NCI-H82 (cell line): Measurements from ENCODE around the gene EHBP1.

Experiments used
- DNase-seq: peaks from one replicate; lab custom pipeline; 2025; lab: John Stamatoyannopoulos, UW

The EHBP1 gene

GRCh38 chr2:63051795-63052333 is 346.4 kb downstream of the EHBP1 start:
- no peak for DNase-seq

- DNase-seq, result no peak
Observed at GRCh38 chr2:63052411-63053080, 347.0 kb downstream of the EHBP1 start.

- DNase-seq, result no peak
Observed at GRCh38 chr2:63053081-63053888, 347.8 kb downstream of the EHBP1 start.

- DNase-seq, result no peak
Observed at GRCh38 chr2:63053889-63054602, 348.5 kb downstream of the EHBP1 start.

GRCh38 chr2:63054841-63055225 is 349.3 kb downstream of the EHBP1 start:
- no peak for DNase-seq

- DNase-seq, result no peak
Observed at GRCh38 chr2:63055226-63056106, 350.0 kb downstream of the EHBP1 start.

- DNase-seq, result no peak
Observed at GRCh38 chr2:63056107-63057050, 350.9 kb downstream of the EHBP1 start.

- no peak for DNase-seq
Observed at GRCh38 chr2:63057249-63058143, 352.0 kb downstream of the EHBP1 start.

- DNase-seq, result no peak
Observed at GRCh38 chr2:63058144-63058920, 352.8 kb downstream of the EHBP1 start.

- no peak for DNase-seq
Observed at GRCh38 chr2:63058921-63059792, 353.6 kb downstream of the EHBP1 start.

- no peak for DNase-seq
Observed at GRCh38 chr2:63059793-63060471, 354.4 kb downstream of the EHBP1 start.

GRCh38 chr2:63060472-63060991 is 355.0 kb downstream of the EHBP1 start:
- no peak for DNase-seq

- peak; percentile 96 for DNase-seq
Observed at GRCh38 chr2:63064197-63064596, 358.7 kb downstream of the EHBP1 start.

GRCh38 chr2:63064661-63065060 is 359.1 kb downstream of the EHBP1 start:
- DNase-seq, result no peak

GRCh38 chr2:63066265-63066664 is 360.8 kb downstream of the EHBP1 start:
- no peak for DNase-seq

GRCh38 chr2:63066838-63067237 is 361.3 kb downstream of the EHBP1 start:
- DNase-seq, result peak; percentile 58

- DNase-seq, result no peak
Observed at GRCh38 chr2:63071664-63072063, 366.2 kb downstream of the EHBP1 start.
